HG02642 (cell line): Measurements from ENCODE around the gene GRK4.
"Not testable (repeated sequence)": the region's sequence is repeated elsewhere in the genome, so short reads cannot be mapped to it uniquely, and the experiment has no call there.

ENCODE experiments used
- ATAC-seq: cut with Tn5 transposase; IDR thresholded peaks from one replicate; pipeline ENCODE4 v1.9.1; 2021; ENCODE audit warnings: mild to moderate bottlenecking; ENCODE audit not compliant: unreplicated experiment, poor library complexity

GRK4 gene

GRCh38 chr4:3031357-3032082 lies 68.1 kb downstream of the GRK4 start:
- no peak for ATAC-seq

- ATAC-seq: no peak
Observed at GRCh38 chr4:3034231-3034630, 70.9 kb downstream of the GRK4 start.

GRCh38 chr4:3035249-3035648 lies 71.9 kb downstream of the GRK4 start:
- no peak for ATAC-seq

GRCh38 chr4:3035674-3036073 lies 72.3 kb downstream of the GRK4 start:
- no peak for ATAC-seq

GRCh38 chr4:3036131-3036952 lies 73.0 kb downstream of the GRK4 start:
- ATAC-seq: no peak

GRCh38 chr4:3037957-3038461 lies 74.6 kb downstream of the GRK4 start:
- ATAC-seq: no peak

- no peak for ATAC-seq
Observed at GRCh38 chr4:3039706-3040366, 76.5 kb downstream of the GRK4 start.

- ATAC-seq: peak; percentile 35
Observed at GRCh38 chr4:3040452-3041191, 77.3 kb downstream of the GRK4 start.

- ATAC-seq: peak; percentile 34
Observed at GRCh38 chr4:3041192-3042142, 78.1 kb downstream of the GRK4 start.

- ATAC-seq: no peak
Observed at GRCh38 chr4:3042226-3042625, 78.9 kb downstream of the GRK4 start.

- ATAC-seq: no peak
Observed at GRCh38 chr4:3043282-3044020, 80.1 kb downstream of the GRK4 start.

GRCh38 chr4:3044870-3045819 lies 81.8 kb downstream of the GRK4 start:
- no peak for ATAC-seq

GRCh38 chr4:3046162-3046561 lies 82.8 kb downstream of the GRK4 start:
- ATAC-seq: no peak

GRCh38 chr4:3046623-3047022 lies 83.3 kb downstream of the GRK4 start:
- no peak for ATAC-seq

- ATAC-seq: peak; percentile 94
Observed at GRCh38 chr4:3047464-3048286, 84.3 kb downstream of the GRK4 start.

GRCh38 chr4:3051141-3051897 lies 87.9 kb downstream of the GRK4 start:
- not testable (repeated sequence) for ATAC-seq
